ENCODE results near the gene MET. TPM values are rescaled to one million over a fixed set of nuclear protein-coding genes. Genes with fewer than 3 reads are reported as not detected.

The MET gene
- total RNA-seq, 1 experiment from 2014 or later: 5.0 TPM

- Histone ChIP-seq H3K4me2 (ENCODE audit: insufficient read depth, insufficient read length, low read length) (no peak overlapping the region), H2BK120ac (ENCODE audit: low read depth, low read length, poor library complexity, severe bottlenecking) (no peak overlapping the region), H2BK15ac (ENCODE audit: low read depth, low read length) (no peak overlapping the region), H3K4me1 (ENCODE audit: insufficient read depth, low read length) (peaks cover 10% of the 10 kb centered on the region; the same call in 1 of the 2 replicates), H2BK12ac (ENCODE audit: insufficient read length, low read depth, low read length) (no peak overlapping the region), H3K9me3 (ENCODE audit: control insufficient read depth, low read depth, low read length) (no peaks in the 10 kb centered on the region), H3K79me2 (ENCODE audit: insufficient read depth, low read length) (no peaks in the 10 kb centered on the region), H3K56ac (ENCODE audit: insufficient read length, low read depth, low read length) (no peak overlapping the region), H4K20me1 (ENCODE audit: control insufficient read depth, insufficient read depth, insufficient read length) (no peaks in the 10 kb centered on the region), H3K14ac (ENCODE audit: insufficient read depth, low read length) (no peak overlapping the region), H3K23ac (ENCODE audit: insufficient read length, low read depth, low read length) (no peak overlapping the region), H4K5ac (ENCODE audit: insufficient read length, low read depth, low read length) (no peak overlapping the region), H3K4ac (ENCODE audit: low read depth, low read length) (no peak overlapping the region), H4K8ac (replicated peaks; ENCODE audit: insufficient read length, low read depth, low read length) (no peak overlapping the region), H3K27me3 (ENCODE audit: insufficient read depth, low read length) (no peaks in the 10 kb centered on the region), H3T11ph (ENCODE audit: low read length) (no peak overlapping the region), H2BK20ac (ENCODE audit: low read depth, low read length, poor library complexity, severe bottlenecking) (no peak overlapping the region), H2AK5ac (ENCODE audit: insufficient read length, low read length) (no peak overlapping the region), H3K9ac (ENCODE audit: extremely low read depth, insufficient read length, low read length) (no peak overlapping the region), H2BK5ac (ENCODE audit: insufficient read length, low read length) (no peak overlapping the region), H3K23me2 (ENCODE audit: insufficient read length, low read depth, low read length, poor library complexity, severe bottlenecking) (no peaks in the 10 kb centered on the region), H3K79me1 (ENCODE audit: insufficient read depth, low read depth, low read length, poor library complexity, severe bottlenecking) (no peaks in the 10 kb centered on the region), H2AFZ (ENCODE audit: low read length) (no peak overlapping the region), H4K91ac (ENCODE audit: insufficient read length, low read depth, low read length) (no peak overlapping the region), H3K27ac (ENCODE audit: insufficient read length, low read depth, low read length) (no peak overlapping the region), H3K18ac (ENCODE audit: insufficient read length, low read depth, low read length) (no peak overlapping the region)
- Mint-ChIP-seq H3K4me3 (no peak overlapping the region), H3K9me3 (no peaks in the 10 kb centered on the region), H3K27me3 (ENCODE audit: low read depth) (no peaks in the 10 kb centered on the region), H3K36me3 (ENCODE audit: insufficient read depth in 1 of 3, low read depth in 3 of 3) (peaks cover 0 to 2% (median 2%) of the 10 kb centered on the region in 3 experiments; a peak in 2 of 7 replicates), H3K4me1 (peaks cover 37 to 39% of the 10 kb centered on the region in 2 experiments), H3K27ac (no peak overlapping the region; a peak in 1 of 7 replicates)
- WGBS (ENCODE audit: extremely low coverage, insufficient read length, low lambda C conversion rate): no CpG with 5 or more reads among the region's 1 CpG
- DNase-seq: no peak
- TF ChIP-seq CTCF (conservative IDR thresholded peaks at IDR 0.05): no peak
Measured at GRCh38 chr7:116738378-116738777, 66.4 kb downstream of the MET start.

Measured in H9 (cell line).